Measurements from ENCODE around the gene ALLC.

DNA sequence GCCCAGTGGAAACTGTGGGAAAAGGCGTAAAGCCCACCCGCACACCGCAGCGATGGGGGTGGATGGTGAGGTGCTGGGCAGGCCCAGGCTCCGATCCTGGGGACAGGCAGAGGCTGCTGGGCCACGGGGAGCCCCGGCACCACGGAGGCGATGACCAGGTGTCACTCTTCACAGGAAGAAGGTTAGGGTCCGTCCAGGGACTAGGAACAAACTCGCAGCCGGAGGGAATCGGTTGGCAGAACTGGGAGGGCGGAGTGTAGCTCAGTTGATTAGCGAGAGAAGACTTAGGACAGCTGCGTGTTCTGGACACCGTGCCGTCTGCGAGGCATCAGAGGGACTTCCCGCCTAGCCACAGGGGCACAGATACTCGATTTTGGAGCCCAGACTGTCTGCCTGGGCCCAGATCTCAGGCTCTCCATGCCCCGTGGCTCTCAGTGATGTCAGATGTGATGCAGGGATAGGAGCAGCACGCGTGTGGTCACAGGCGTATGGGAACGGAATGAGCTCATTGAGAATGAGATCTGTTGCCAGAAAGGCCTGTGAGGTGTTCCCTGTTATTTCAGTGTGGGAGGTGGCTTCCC, 16.1 kb upstream of the ALLC start:
- TF ChIP-seq POLR2AphosphoS5 (IDR thresholded peaks at IDR 0.05; ENCODE audit: low read depth, low read length) (no peak), POLR2A (IDR thresholded peaks at IDR 0.05; ENCODE audit: low read depth, low read length) (no peak)
